Measurements from ENCODE around the gene CPN2. TPM values are rescaled to one million over a fixed set of nuclear protein-coding genes. Genes with fewer than 3 reads are reported as not detected.

Gene CPN2
- total RNA-seq, 1 experiment from 2014 or later: 0.09 TPM

DNA sequence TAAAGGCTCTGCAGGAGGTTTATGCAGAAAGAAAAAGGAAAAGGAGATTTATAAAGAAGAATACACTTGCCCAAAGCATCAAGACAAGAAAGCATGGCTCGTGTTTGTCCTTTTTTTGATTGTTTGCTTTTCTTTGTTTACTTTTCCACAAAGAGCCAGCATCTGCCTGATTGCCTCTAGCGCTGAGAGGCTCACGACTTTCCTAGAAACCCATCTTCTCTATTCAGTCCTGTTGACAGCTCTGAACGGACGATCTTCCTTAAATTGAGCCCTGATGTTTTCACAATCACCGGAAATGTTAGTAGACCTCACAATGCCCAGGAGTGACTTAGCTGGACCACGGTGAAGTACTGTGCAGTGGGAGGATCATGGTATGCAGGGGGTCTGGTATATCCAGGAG, 35.5 kb upstream of the CPN2 start:
- H3K27ac Mint-ChIP-seq: no peak overlapping the region
- H3K36me3 Mint-ChIP-seq: peaks cover 9% of the 10 kb centered on the region
- peaks cover 8% of the 10 kb centered on the region; the same call in 1 of the 2 replicates for H3K27me3 Mint-ChIP-seq (ENCODE audit: low read depth)
- no peak overlapping the region for H3K4me3 Mint-ChIP-seq
- peaks cover 23% of the 10 kb centered on the region for H3K9me3 Mint-ChIP-seq
- H3K4me1 Mint-ChIP-seq: peaks cover 27% of the 10 kb centered on the region
- DNase-seq (ENCODE audit: low spot score) (no peak), ATAC-seq (no peak)
- CTCF ChIA-PET: interaction anchor here (1.5 kb wide), 1 partner anchor 53 kb away, joined by 5 read pairs; no protein-coding TSS in a partner anchor
- TF ChIP-seq, protein P1, sequence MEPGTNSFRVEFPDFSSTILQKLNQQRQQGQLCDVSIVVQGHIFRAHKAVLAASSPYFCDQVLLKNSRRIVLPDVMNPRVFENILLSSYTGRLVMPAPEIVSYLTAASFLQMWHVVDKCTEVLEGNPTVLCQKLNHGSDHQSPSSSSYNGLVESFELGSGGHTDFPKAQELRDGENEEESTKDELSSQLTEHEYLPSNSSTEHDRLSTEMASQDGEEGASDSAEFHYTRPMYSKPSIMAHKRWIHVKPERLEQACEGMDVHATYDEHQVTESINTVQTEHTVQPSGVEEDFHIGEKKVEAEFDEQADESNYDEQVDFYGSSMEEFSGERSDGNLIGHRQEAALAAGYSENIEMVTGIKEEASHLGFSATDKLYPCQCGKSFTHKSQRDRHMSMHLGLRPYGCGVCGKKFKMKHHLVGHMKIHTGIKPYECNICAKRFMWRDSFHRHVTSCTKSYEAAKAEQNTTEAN (CRISPR knock-in tag; IDR thresholded peaks at IDR 0.05): no peak
- TF ChIP-seq TEAD1 (CRISPR knock-in tag; IDR thresholded peaks at IDR 0.05) (no peak), SOX15 (CRISPR knock-in tag; IDR thresholded peaks at IDR 0.05) (no peak), FOXK1 (CRISPR knock-in tag; IDR thresholded peaks at IDR 0.05) (no peak), ZNF219 (CRISPR knock-in tag; IDR thresholded peaks at IDR 0.05; ENCODE audit: borderline replicate concordance) (no peak), ZNF416 (CRISPR knock-in tag; IDR thresholded peaks at IDR 0.05) (no peak), ZNF263 (CRISPR knock-in tag; IDR thresholded peaks at IDR 0.05; ENCODE audit: low read depth) (no peak), SP1 (CRISPR knock-in tag; conservative IDR thresholded peaks at IDR 0.05) (no peak), GTF2I (CRISPR knock-in tag; conservative IDR thresholded peaks at IDR 0.05) (no peak), TEAD4 (CRISPR knock-in tag; IDR thresholded peaks at IDR 0.05) (no peak), CBFB (CRISPR knock-in tag; IDR thresholded peaks at IDR 0.05; ENCODE audit: low read depth) (no peak), JUN (CRISPR knock-in tag; IDR thresholded peaks at IDR 0.05) (no peak), ATF1 (CRISPR knock-in tag; IDR thresholded peaks at IDR 0.05) (no peak), TP53 (CRISPR knock-in tag; IDR thresholded peaks at IDR 0.05) (no peak)
- TF ChIP-seq, protein P2, sequence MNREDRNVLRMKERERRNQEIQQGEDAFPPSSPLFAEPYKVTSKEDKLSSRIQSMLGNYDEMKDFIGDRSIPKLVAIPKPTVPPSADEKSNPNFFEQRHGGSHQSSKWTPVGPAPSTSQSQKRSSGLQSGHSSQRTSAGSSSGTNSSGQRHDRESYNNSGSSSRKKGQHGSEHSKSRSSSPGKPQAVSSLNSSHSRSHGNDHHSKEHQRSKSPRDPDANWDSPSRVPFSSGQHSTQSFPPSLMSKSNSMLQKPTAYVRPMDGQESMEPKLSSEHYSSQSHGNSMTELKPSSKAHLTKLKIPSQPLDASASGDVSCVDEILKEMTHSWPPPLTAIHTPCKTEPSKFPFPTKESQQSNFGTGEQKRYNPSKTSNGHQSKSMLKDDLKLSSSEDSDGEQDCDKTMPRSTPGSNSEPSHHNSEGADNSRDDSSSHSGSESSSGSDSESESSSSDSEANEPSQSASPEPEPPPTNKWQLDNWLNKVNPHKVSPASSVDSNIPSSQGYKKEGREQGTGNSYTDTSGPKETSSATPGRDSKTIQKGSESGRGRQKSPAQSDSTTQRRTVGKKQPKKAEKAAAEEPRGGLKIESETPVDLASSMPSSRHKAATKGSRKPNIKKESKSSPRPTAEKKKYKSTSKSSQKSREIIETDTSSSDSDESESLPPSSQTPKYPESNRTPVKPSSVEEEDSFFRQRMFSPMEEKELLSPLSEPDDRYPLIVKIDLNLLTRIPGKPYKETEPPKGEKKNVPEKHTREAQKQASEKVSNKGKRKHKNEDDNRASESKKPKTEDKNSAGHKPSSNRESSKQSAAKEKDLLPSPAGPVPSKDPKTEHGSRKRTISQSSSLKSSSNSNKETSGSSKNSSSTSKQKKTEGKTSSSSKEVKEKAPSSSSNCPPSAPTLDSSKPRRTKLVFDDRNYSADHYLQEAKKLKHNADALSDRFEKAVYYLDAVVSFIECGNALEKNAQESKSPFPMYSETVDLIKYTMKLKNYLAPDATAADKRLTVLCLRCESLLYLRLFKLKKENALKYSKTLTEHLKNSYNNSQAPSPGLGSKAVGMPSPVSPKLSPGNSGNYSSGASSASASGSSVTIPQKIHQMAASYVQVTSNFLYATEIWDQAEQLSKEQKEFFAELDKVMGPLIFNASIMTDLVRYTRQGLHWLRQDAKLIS (CRISPR knock-in tag; IDR thresholded peaks at IDR 0.05; ENCODE audit: borderline replicate concordance): no peak
- TF ChIP-seq, protein P3, sequence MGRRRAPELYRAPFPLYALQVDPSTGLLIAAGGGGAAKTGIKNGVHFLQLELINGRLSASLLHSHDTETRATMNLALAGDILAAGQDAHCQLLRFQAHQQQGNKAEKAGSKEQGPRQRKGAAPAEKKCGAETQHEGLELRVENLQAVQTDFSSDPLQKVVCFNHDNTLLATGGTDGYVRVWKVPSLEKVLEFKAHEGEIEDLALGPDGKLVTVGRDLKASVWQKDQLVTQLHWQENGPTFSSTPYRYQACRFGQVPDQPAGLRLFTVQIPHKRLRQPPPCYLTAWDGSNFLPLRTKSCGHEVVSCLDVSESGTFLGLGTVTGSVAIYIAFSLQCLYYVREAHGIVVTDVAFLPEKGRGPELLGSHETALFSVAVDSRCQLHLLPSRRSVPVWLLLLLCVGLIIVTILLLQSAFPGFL (CRISPR knock-in tag; IDR thresholded peaks at IDR 0.05; ENCODE audit: borderline replicate concordance): no peak
- TF ChIP-seq, protein P4, sequence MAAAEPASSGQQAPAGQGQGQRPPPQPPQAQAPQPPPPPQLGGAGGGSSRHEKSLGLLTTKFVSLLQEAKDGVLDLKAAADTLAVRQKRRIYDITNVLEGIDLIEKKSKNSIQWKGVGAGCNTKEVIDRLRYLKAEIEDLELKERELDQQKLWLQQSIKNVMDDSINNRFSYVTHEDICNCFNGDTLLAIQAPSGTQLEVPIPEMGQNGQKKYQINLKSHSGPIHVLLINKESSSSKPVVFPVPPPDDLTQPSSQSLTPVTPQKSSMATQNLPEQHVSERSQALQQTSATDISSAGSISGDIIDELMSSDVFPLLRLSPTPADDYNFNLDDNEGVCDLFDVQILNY (CRISPR knock-in tag; IDR thresholded peaks at IDR 0.05): no peak
- TF ChIP-seq, protein P5, sequence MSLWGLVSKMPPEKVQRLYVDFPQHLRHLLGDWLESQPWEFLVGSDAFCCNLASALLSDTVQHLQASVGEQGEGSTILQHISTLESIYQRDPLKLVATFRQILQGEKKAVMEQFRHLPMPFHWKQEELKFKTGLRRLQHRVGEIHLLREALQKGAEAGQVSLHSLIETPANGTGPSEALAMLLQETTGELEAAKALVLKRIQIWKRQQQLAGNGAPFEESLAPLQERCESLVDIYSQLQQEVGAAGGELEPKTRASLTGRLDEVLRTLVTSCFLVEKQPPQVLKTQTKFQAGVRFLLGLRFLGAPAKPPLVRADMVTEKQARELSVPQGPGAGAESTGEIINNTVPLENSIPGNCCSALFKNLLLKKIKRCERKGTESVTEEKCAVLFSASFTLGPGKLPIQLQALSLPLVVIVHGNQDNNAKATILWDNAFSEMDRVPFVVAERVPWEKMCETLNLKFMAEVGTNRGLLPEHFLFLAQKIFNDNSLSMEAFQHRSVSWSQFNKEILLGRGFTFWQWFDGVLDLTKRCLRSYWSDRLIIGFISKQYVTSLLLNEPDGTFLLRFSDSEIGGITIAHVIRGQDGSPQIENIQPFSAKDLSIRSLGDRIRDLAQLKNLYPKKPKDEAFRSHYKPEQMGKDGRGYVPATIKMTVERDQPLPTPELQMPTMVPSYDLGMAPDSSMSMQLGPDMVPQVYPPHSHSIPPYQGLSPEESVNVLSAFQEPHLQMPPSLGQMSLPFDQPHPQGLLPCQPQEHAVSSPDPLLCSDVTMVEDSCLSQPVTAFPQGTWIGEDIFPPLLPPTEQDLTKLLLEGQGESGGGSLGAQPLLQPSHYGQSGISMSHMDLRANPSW (CRISPR knock-in tag; conservative IDR thresholded peaks at IDR 0.05; ENCODE audit: low read depth): no peak
- POLR2A ChIA-PET: interaction anchor here (0.7 kb wide), 1 partner anchor 366 kb away, joined by 3 read pairs; no protein-coding TSS in a partner anchor

Measured in WTC11 (cell line).